ENCODE data around the gene ABHD1.

- TF ChIP-seq CTCF (conservative IDR thresholded peaks at IDR 0.05), result no peak
- no peak for TF ChIP-seq ZFX (IDR thresholded peaks at IDR 0.05)
Measured at GRCh38 chr2:27091746-27092695, 31.6 kb upstream of the ABHD1 start.
